ENCODE data around the gene IMMP2L. TPM values are rescaled to one million over a fixed set of nuclear protein-coding genes. Genes with fewer than 3 reads are reported as not detected.

The IMMP2L gene
- total and polyA plus RNA-seq, 2 donors (not counting 3 experiments of a cell fraction or from before 2014, with no cell fraction given), result 9.9 to 11.8 TPM

GRCh38 chr7:111162692-111163091, 399.6 kb downstream of the IMMP2L start:
- dilution Hi-C loops (cut with MboI; ENCODE audit: extremely low pct_ligation_motif_present, low sequenced_read_pairs) (no loop called here), intact Hi-C loops (cut with micrococcal nuclease) (no loop called here)
- no peak for TF ChIP-seq MYC (IDR thresholded peaks at IDR 0.05; ENCODE audit: low read depth, low read length)
- no peak for TF ChIP-seq GATA2 (IDR thresholded peaks at IDR 0.05; ENCODE audit: insufficient read depth, insufficient read length, low read depth, low read length)
- TF ChIP-seq EZH2 (IDR thresholded peaks at IDR 0.05; ENCODE audit: borderline replicate concordance, low read depth, low read length, severe bottlenecking), result no peak
- TF ChIP-seq POLR2AphosphoS5 (IDR thresholded peaks at IDR 0.05; ENCODE audit: insufficient read depth, low read depth, low read length), result no peak
- TF ChIP-seq FOS (IDR thresholded peaks at IDR 0.05; ENCODE audit: borderline replicate concordance, insufficient read depth, low read length), result no peak
- no peak for TF ChIP-seq POLR2A (IDR thresholded peaks at IDR 0.05; ENCODE audit: low read depth, low read length)
- TF ChIP-seq CTCF (IDR thresholded peaks at IDR 0.05; ENCODE audit: extremely low read depth in 1 of 2, insufficient read depth in 1 of 2, low read depth in 1 of 2, low read length in 2 of 2), result no peak
- TF ChIP-seq, protein P1, sequence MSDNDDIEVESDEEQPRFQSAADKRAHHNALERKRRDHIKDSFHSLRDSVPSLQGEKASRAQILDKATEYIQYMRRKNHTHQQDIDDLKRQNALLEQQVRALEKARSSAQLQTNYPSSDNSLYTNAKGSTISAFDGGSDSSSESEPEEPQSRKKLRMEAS (IDR thresholded peaks at IDR 0.05; ENCODE audit: insufficient read depth, insufficient read length), result no peak
- no peak for TF ChIP-seq JUN (IDR thresholded peaks at IDR 0.05; ENCODE audit: borderline replicate concordance, insufficient read depth, insufficient read length, low read depth)
- ChIA-PET POLR2A (no interaction called here), CTCF (no interaction called here)
- no peaks in the 10 kb centered on the region for H3K27me3 ChIP-seq (ENCODE audit: control insufficient read depth in 2 of 2, insufficient read depth in 2 of 2, low read length in 2 of 2)
- no peaks in the 10 kb centered on the region for H3K79me2 ChIP-seq (ENCODE audit: control insufficient read depth, insufficient read depth, low read length)
- no peak overlapping the region for H3K4me2 ChIP-seq (ENCODE audit: insufficient read depth, low read length)
- H3K4me1 ChIP-seq (ENCODE audit: control insufficient read depth, extremely low read depth, insufficient read depth, low read length), result no peaks in the 10 kb centered on the region
- no peak overlapping the region for H3K9ac ChIP-seq (replicated peaks; ENCODE audit: extremely low read depth, insufficient read depth, low read length)
- FAIRE-seq (no peak), DNase-seq (ENCODE audit: low read depth, low spot score) (no peak)
- no peak overlapping the region for H2AFZ ChIP-seq (ENCODE audit: low read depth, low read length)
- H3K36me3 ChIP-seq (ENCODE audit: control insufficient read depth in 2 of 2, extremely low read depth in 1 of 2, insufficient read depth in 2 of 2, low read length in 2 of 2), result no peaks in the 10 kb centered on the region
- no peaks in the 10 kb centered on the region for H4K20me1 ChIP-seq (replicated peaks; ENCODE audit: control insufficient read depth, extremely low read depth, insufficient read depth, low read length)
- no peaks in the 10 kb centered on the region for H3K9me1 ChIP-seq (replicated peaks; ENCODE audit: control insufficient read depth, extremely low read depth, insufficient read depth, low read length)
- no peaks in the 10 kb centered on the region for H3K9me3 ChIP-seq (replicated peaks; ENCODE audit: control insufficient read depth, insufficient read depth, low read length)
- H3K4me3 ChIP-seq (replicated peaks in 1 of 3; ENCODE audit: insufficient read depth in 1 of 3, low read depth in 1 of 3, low read length in 3 of 3), result no peak overlapping the region
- no TSS peak for BruUV-seq (replicated peaks)
- H3K27ac ChIP-seq (ENCODE audit: insufficient read depth, low read depth, low read length), result no peak overlapping the region
